Mucosa of descending colon (tissue), 3 donors: Measurements from ENCODE around the gene CCDC47. TPM values are rescaled to one million over a fixed set of nuclear protein-coding genes. Genes with fewer than 3 reads are reported as not detected.

ENCODE experiments used
- ATAC-seq: fragments of 200-7000 bp; cut with Tn5 transposase; one replicate; pipeline ENCODE4 v1.9.1; 2020; ENCODE audit warnings: mild to moderate bottlenecking, moderate library complexity
- DNase-seq, 3 donors: peaks; one replicate each; pipeline ENCODE4 v3.0.0-alpha.2; 2020
- H3K36me3 ChIP-seq: fragments of 200-600 bp; one replicate; pipeline ENCODE4 v1.8.0; 2021; ENCODE audit warnings: low read depth, mild to moderate bottlenecking
- H3K4me1 ChIP-seq: fragments of 200-600 bp; one replicate; pipeline ENCODE4 v1.8.0; 2021; ENCODE audit warnings: low read depth, mild to moderate bottlenecking
- H3K4me3 ChIP-seq: fragments of 200-600 bp; one replicate; pipeline ENCODE4 v1.8.0; 2021; ENCODE audit warnings: mild to moderate bottlenecking
- H3K9me3 ChIP-seq: fragments of 200-600 bp; one replicate; pipeline ENCODE4 v1.8.0; 2021; ENCODE audit warnings: mild to moderate bottlenecking
- CTCF ChIP-seq: fragments of 200-600 bp; IDR thresholded peaks from one replicate; pipeline ENCODE4 v1.8.0; 2022; ENCODE audit warnings: antibody characterized with exemption, mild to moderate bottlenecking
- intact Hi-C, 2 donors: fragments of 100-400 bp; cut with DNase I in 1 of 2; cut with micrococcal nuclease in 1 of 2; formaldehyde crosslinking; loops; one replicate each; pipeline versions ENCODE4 v1.11.0 to v1.11.1; 2022; cut with DNase I, micrococcal nuclease
- long read RNA-seq, 2 donors: library from polyadenylated mRNA; unstranded; transcript quantifications; one replicate each; pipeline ENCODE4 v2.0.0, GENCODE V29; 2019 to 2021
- total RNA-seq, 3 donors: library from RNA; stranded (reverse); fragmentation: NEBNext Ultra II Directional in 2 of 3; extraction: Animal tissue kit (Norgen Biotek cat#: 25700) in 2 of 3; gene quantifications; one replicate each; pipeline versions ENCODE4 v1.2.1 to v1.2.4, GENCODE V29; 2021 to 2023
- donor health status: DM: no; HTN: no; CAD: no; lungs with moderate emphysema.
- donor health status: DM: no; HTN: no; CAD: no.
- donor health status: DM: no; HTN: yes; CAD: no.

The CCDC47 gene, protein sequence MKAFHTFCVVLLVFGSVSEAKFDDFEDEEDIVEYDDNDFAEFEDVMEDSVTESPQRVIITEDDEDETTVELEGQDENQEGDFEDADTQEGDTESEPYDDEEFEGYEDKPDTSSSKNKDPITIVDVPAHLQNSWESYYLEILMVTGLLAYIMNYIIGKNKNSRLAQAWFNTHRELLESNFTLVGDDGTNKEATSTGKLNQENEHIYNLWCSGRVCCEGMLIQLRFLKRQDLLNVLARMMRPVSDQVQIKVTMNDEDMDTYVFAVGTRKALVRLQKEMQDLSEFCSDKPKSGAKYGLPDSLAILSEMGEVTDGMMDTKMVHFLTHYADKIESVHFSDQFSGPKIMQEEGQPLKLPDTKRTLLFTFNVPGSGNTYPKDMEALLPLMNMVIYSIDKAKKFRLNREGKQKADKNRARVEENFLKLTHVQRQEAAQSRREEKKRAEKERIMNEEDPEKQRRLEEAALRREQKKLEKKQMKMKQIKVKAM
- 100 to 1,000 TPM in 2 of 3 donors, 10 to 100 TPM in 1; 94.9 to 139 (median 128) TPM for total RNA-seq
- long read RNA-seq, donor 1, transcript CCDC47-201 (13 exons, 3,466 nt): major isoform, 82 of 92 reads
- long read RNA-seq, donor 1, partial matches to known transcripts: 3 of 92 reads
- long read RNA-seq, donor 1, other reads (novel, unspliced or antisense): 3 of 92 reads
- long read RNA-seq, donor 2, transcript CCDC47-204 (12 exons, 1,719 nt): minor isoform, 12 of 141 reads
- long read RNA-seq, donor 2, transcript CCDC47-201 (13 exons, 3,466 nt): major isoform, 92 of 141 reads
- long read RNA-seq, donor 2, partial matches to known transcripts: 28 of 141 reads
- long read RNA-seq, donor 2, other reads (novel, unspliced or antisense): 8 of 141 reads

- H3K4me1 ChIP-seq: peaks cover 31% of the 10 kb centered on the region
- TF ChIP-seq CTCF: no peak
- DNase-seq (peak; percentile 99), ATAC-seq (peak; percentile 89)
- H3K9me3 ChIP-seq: no peaks in the 10 kb centered on the region
- intact Hi-C loops: loop anchor here in 1 of 2 donors (10.0 kb wide), 1 partner anchor 51 kb away; the partner anchor contains the start of genes FTSJ3 and PSMC5
- H3K36me3 ChIP-seq: peaks cover 5% of the 10 kb centered on the region
- peak within 1 kb of the TSS; percentile 90 for H3K4me3 ChIP-seq
Observed at GRCh38 chr17:63773272-63774140, at the start of gene CCDC47. CCDC47 (minus strand) TSS chr17:63773597; CDS start chr17:63766175, 7,422 bp downstream.

- Histone ChIP-seq H3K4me1 (peaks cover 9% of the 10 kb centered on the region), H3K9me3 (no peaks in the 10 kb centered on the region), H3K4me3 (no peak overlapping the region), H3K36me3 (peaks cover 21% of the 10 kb centered on the region)
- TF ChIP-seq CTCF: no peak
- ATAC-seq (no peak), DNase-seq (no peak)
- intact Hi-C loops: loop anchor here in 1 of 2 donors (10.0 kb wide), 1 partner anchor 48 kb away; the partner anchor contains the start of genes CCDC47 and DDX42
Observed at GRCh38 chr17:63822537-63822936, 49.1 kb upstream of the CCDC47 start.

- peaks cover 23% of the 10 kb centered on the region for H3K36me3 ChIP-seq
- ATAC-seq: no peak
- intact Hi-C loops: loop anchor here in 1 of 2 donors (10.0 kb wide), 1 partner anchor 47 kb away; the partner anchor contains the start of genes CCDC47 and DDX42
- peaks cover 9% of the 10 kb centered on the region for H3K4me1 ChIP-seq
- DNase-seq: no peak
- H3K9me3 ChIP-seq: no peaks in the 10 kb centered on the region
- no peak for TF ChIP-seq CTCF
- no peak overlapping the region for H3K4me3 ChIP-seq
Observed at GRCh38 chr17:63821804-63822203, 48.4 kb upstream of the CCDC47 start.

DNA sequence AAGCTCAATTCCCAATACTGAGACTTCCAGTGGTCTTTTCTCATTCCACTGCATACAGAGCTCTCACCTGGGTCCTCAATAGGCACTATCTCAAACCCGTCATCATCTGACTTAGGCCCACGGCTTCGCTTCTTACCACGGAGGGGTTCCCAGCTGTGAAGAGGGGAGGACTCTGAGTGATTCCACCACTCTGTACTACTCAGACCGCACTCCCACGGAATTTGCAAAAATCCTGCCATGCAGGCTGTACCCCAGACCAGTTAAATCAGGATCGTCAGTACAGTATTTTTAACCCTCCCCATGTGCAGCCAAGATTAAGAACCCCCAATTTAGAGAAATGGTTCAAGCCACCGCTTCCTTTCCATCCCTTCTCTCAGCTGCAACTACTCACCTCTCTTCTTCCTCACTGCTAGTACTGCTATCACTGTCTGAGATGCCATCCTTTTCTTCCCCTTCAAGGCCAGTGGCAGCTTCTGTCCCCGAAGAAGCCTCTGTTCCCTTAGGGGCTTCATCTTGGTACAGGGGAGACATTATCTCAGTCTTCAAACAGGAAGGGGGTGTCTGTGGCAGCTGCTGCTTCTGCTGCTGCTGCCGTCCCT, 47.7 kb upstream of the CCDC47 start:
- no peak overlapping the region for H3K4me3 ChIP-seq

More for the DNA sequence above, 47.7 kb upstream of the CCDC47 start:
- intact Hi-C loops: loop anchor here in 1 of 2 donors (10.0 kb wide), 1 partner anchor 46 kb away; the partner anchor contains the start of genes CCDC47 and DDX42
- DNase-seq: no peak
- Histone ChIP-seq H3K4me1 (peaks cover 6% of the 10 kb centered on the region), H3K9me3 (no peaks in the 10 kb centered on the region), H3K36me3 (peaks cover 23% of the 10 kb centered on the region)
- no peak for ATAC-seq
- no peak for TF ChIP-seq CTCF
